ENCODE results near the gene PNKP. TPM values are rescaled to one million over a fixed set of nuclear protein-coding genes. Genes with fewer than 3 reads are reported as not detected.

The PNKP gene
- total RNA-seq, 2 experiments from 2014 or later = 130 to 133 TPM

GRCh38 chr19:49847731-49848696 lies 19.4 kb downstream of the PNKP start:
- H3K27me3 Mint-ChIP-seq = peaks cover 21% of the 10 kb centered on the region
- CTCF ChIA-PET = interaction anchor here (0.7 to 3.4 kb wide), 6 partner anchors 21 to 167 kb away, joined by 4 to 14 read pairs (median 5); partner anchors contain the start of genes FUZ and MED25
- no peak for DNase-seq
- H3K36me3 Mint-ChIP-seq = peaks cover 1% of the 10 kb centered on the region
- ATAC-seq = peak; percentile 24
- H3K4me3 Mint-ChIP-seq = no peak overlapping the region
- peak overlapping the region; percentile 38 for H3K27ac Mint-ChIP-seq
- peaks cover 2% of the 10 kb centered on the region for H3K9me3 Mint-ChIP-seq (ENCODE audit: low read depth)
- H3K4me1 Mint-ChIP-seq = peaks cover 39% of the 10 kb centered on the region

GRCh38 chr19:49846408-49846807 lies 21.0 kb downstream of the PNKP start:
- no peak for ATAC-seq
- Mint-ChIP-seq H3K4me1 (peaks cover 28% of the 10 kb centered on the region), H3K27me3 (peaks cover 13% of the 10 kb centered on the region), H3K27ac (no peak overlapping the region), H3K36me3 (peaks cover 1% of the 10 kb centered on the region), H3K9me3 (ENCODE audit: low read depth) (peaks cover 2% of the 10 kb centered on the region), H3K4me3 (no peak overlapping the region)
- no peak for DNase-seq
- CTCF ChIA-PET = no interaction called here

GRCh38 chr19:49845414-49845813 lies 22.0 kb downstream of the PNKP start:
- CTCF ChIA-PET = no interaction called here
- Mint-ChIP-seq H3K4me3 (no peak overlapping the region), H3K27ac (no peak overlapping the region), H3K9me3 (ENCODE audit: low read depth) (peaks cover 2% of the 10 kb centered on the region), H3K4me1 (peaks cover 28% of the 10 kb centered on the region), H3K36me3 (peaks cover 3% of the 10 kb centered on the region), H3K27me3 (peaks cover 13% of the 10 kb centered on the region)
- ATAC-seq (no peak), DNase-seq (no peak)

- DNase-seq (no peak), ATAC-seq (no peak)
- H3K4me3 Mint-ChIP-seq = no peak overlapping the region
- H3K27ac Mint-ChIP-seq = no peak overlapping the region
- peaks cover 20% of the 10 kb centered on the region for H3K4me1 Mint-ChIP-seq
- H3K36me3 Mint-ChIP-seq = peaks cover 4% of the 10 kb centered on the region
- H3K9me3 Mint-ChIP-seq (ENCODE audit: low read depth) = peaks cover 2% of the 10 kb centered on the region
- CTCF ChIA-PET = no interaction called here
- peaks cover 13% of the 10 kb centered on the region for H3K27me3 Mint-ChIP-seq
Observed at GRCh38 chr19:49844138-49845095, 23.0 kb downstream of the PNKP start.

GRCh38 chr19:49843265-49843664 lies 24.1 kb downstream of the PNKP start:
- ATAC-seq (no peak), DNase-seq (no peak)
- CTCF ChIA-PET = no interaction called here
- H3K27me3 Mint-ChIP-seq = peaks cover 13% of the 10 kb centered on the region
- H3K27ac Mint-ChIP-seq = no peak overlapping the region
- peaks cover 9% of the 10 kb centered on the region for H3K4me1 Mint-ChIP-seq
- H3K4me3 Mint-ChIP-seq = no peak overlapping the region
- H3K36me3 Mint-ChIP-seq = peaks cover 13% of the 10 kb centered on the region
- H3K9me3 Mint-ChIP-seq (ENCODE audit: low read depth) = no peaks in the 10 kb centered on the region

- DNase-seq (no peak), ATAC-seq (no peak)
- no peaks in the 10 kb centered on the region for H3K27me3 Mint-ChIP-seq
- no peak overlapping the region for H3K27ac Mint-ChIP-seq
- CTCF ChIA-PET = no interaction called here
- H3K4me3 Mint-ChIP-seq = no peak overlapping the region
- H3K36me3 Mint-ChIP-seq = peaks cover 21% of the 10 kb centered on the region
- H3K9me3 Mint-ChIP-seq (ENCODE audit: low read depth) = no peaks in the 10 kb centered on the region
- H3K4me1 Mint-ChIP-seq = no peaks in the 10 kb centered on the region
Observed at GRCh38 chr19:49840736-49841249, 26.6 kb downstream of the PNKP start.

- no peak for DNase-seq
- ATAC-seq = no peak
- Mint-ChIP-seq H3K4me3 (no peak overlapping the region), H3K9me3 (ENCODE audit: low read depth) (no peaks in the 10 kb centered on the region), H3K27ac (no peak overlapping the region), H3K27me3 (no peaks in the 10 kb centered on the region), H3K4me1 (no peaks in the 10 kb centered on the region), H3K36me3 (peaks cover 21% of the 10 kb centered on the region)
- CTCF ChIA-PET = no interaction called here
Observed at GRCh38 chr19:49840321-49840720, 27.1 kb downstream of the PNKP start.

GRCh38 chr19:49839713-49840112 lies 27.7 kb downstream of the PNKP start:
- H3K9me3 Mint-ChIP-seq (ENCODE audit: low read depth) = no peaks in the 10 kb centered on the region
- DNase-seq = no peak
- CTCF ChIA-PET = no interaction called here
- no peak for ATAC-seq
- H3K27ac Mint-ChIP-seq = no peak overlapping the region
- no peaks in the 10 kb centered on the region for H3K27me3 Mint-ChIP-seq
- H3K4me3 Mint-ChIP-seq = no peak overlapping the region
- H3K36me3 Mint-ChIP-seq = peaks cover 26% of the 10 kb centered on the region
- H3K4me1 Mint-ChIP-seq = no peaks in the 10 kb centered on the region

GRCh38 chr19:49838885-49839588 lies 28.3 kb downstream of the PNKP start:
- Mint-ChIP-seq H3K4me3 (no peak overlapping the region), H3K4me1 (no peaks in the 10 kb centered on the region), H3K27ac (no peak overlapping the region), H3K27me3 (no peaks in the 10 kb centered on the region), H3K36me3 (peaks cover 28% of the 10 kb centered on the region), H3K9me3 (ENCODE audit: low read depth) (no peaks in the 10 kb centered on the region)
- CTCF ChIA-PET = no interaction called here
- DNase-seq (no peak), ATAC-seq (no peak)

GRCh38 chr19:49837425-49837824 lies 30.0 kb downstream of the PNKP start:
- Mint-ChIP-seq H3K9me3 (ENCODE audit: low read depth) (no peaks in the 10 kb centered on the region), H3K4me1 (peaks cover 6% of the 10 kb centered on the region), H3K36me3 (peaks cover 33% of the 10 kb centered on the region), H3K4me3 (no peak overlapping the region), H3K27ac (no peak overlapping the region), H3K27me3 (no peaks in the 10 kb centered on the region)
- DNase-seq = no peak
- CTCF ChIA-PET = no interaction called here
- no peak for ATAC-seq

GRCh38 chr19:49837009-49837310 lies 30.4 kb downstream of the PNKP start:
- CTCF ChIA-PET = no interaction called here
- no peak for DNase-seq
- no peak overlapping the region for H3K4me3 Mint-ChIP-seq
- H3K36me3 Mint-ChIP-seq = peaks cover 37% of the 10 kb centered on the region
- no peaks in the 10 kb centered on the region for H3K27me3 Mint-ChIP-seq
- no peak overlapping the region for H3K27ac Mint-ChIP-seq
- peaks cover 11% of the 10 kb centered on the region for H3K4me1 Mint-ChIP-seq
- H3K9me3 Mint-ChIP-seq (ENCODE audit: low read depth) = no peaks in the 10 kb centered on the region
- ATAC-seq = no peak

- peaks cover 16% of the 10 kb centered on the region for H3K4me1 Mint-ChIP-seq
- DNase-seq = no peak
- H3K27ac Mint-ChIP-seq = no peak overlapping the region
- H3K27me3 Mint-ChIP-seq = no peaks in the 10 kb centered on the region
- H3K36me3 Mint-ChIP-seq = peaks cover 40% of the 10 kb centered on the region
- no peak for ATAC-seq
- H3K4me3 Mint-ChIP-seq = no peak overlapping the region
- CTCF ChIA-PET = no interaction called here
- H3K9me3 Mint-ChIP-seq (ENCODE audit: low read depth) = no peaks in the 10 kb centered on the region
Observed at GRCh38 chr19:49836176-49837008, 31.0 kb downstream of the PNKP start.

Measured in activated CD8-positive, alpha-beta memory T cell treated with anti-CD3 and anti-CD28 coated beads, Interleukin-2, amount 10 ng/mL, durations not matched to agents 7 days and 5 days (primary cell).